SH-SY5Y (cell line): ENCODE data around the gene PTH2.

Experiments
- GATA2 ChIP-seq: IDR thresholded peaks from 2 replicates; pipeline ENCODE4 v1.6.1; 2011; ENCODE audit warnings: mild to moderate bottlenecking, low read depth, low read length
- GATA3 ChIP-seq: IDR thresholded peaks from 2 replicates; pipeline ENCODE4 v1.6.1; 2011; ENCODE audit warnings: low read depth, mild to moderate bottlenecking, low read length, moderate library complexity

The PTH2 gene

GRCh38 chr19:49411681-49412326 lies 11.4 kb downstream of the PTH2 start:
- TF ChIP-seq GATA2 (no peak), GATA3 (no peak)

GRCh38 chr19:49409441-49410029 lies 13.7 kb downstream of the PTH2 start:
- TF ChIP-seq GATA3 (no peak), GATA2 (no peak)

GRCh38 chr19:49408816-49409440 lies 14.3 kb downstream of the PTH2 start:
- no peak for TF ChIP-seq GATA2
- TF ChIP-seq GATA3 = no peak

GRCh38 chr19:49407482-49408015 lies 15.7 kb downstream of the PTH2 start:
- TF ChIP-seq GATA2 (no peak), GATA3 (no peak)

GRCh38 chr19:49407079-49407478 lies 16.2 kb downstream of the PTH2 start:
- TF ChIP-seq GATA2 = no peak
- TF ChIP-seq GATA3 = no peak

GRCh38 chr19:49403404-49404187 lies 19.6 kb downstream of the PTH2 start:
- no peak for TF ChIP-seq GATA3
- no peak for TF ChIP-seq GATA2

GRCh38 chr19:49400029-49400428 lies 23.2 kb downstream of the PTH2 start:
- no peak for TF ChIP-seq GATA3

GRCh38 chr19:49398931-49399330 lies 24.3 kb downstream of the PTH2 start:
- no peak for TF ChIP-seq GATA3
- no peak for TF ChIP-seq GATA2

GRCh38 chr19:49398001-49398615 lies 25.1 kb downstream of the PTH2 start:
- TF ChIP-seq GATA3 (no peak), GATA2 (no peak)

GRCh38 chr19:49396738-49397505 lies 26.3 kb downstream of the PTH2 start:
- TF ChIP-seq GATA3 = no peak
- TF ChIP-seq GATA2 = no peak

GRCh38 chr19:49395581-49396407 lies 27.4 kb downstream of the PTH2 start:
- TF ChIP-seq GATA2 (no peak), GATA3 (no peak)

- TF ChIP-seq GATA3 (no peak), GATA2 (no peak)
These were observed 29.4 kb downstream of the PTH2 start for GRCh38 chr19:49393881-49394280.
